Right lobe of liver (tissue), 6 donors: ENCODE measurements around the gene HNRNPDL. TPM values are rescaled to one million over a fixed set of nuclear protein-coding genes. Genes with fewer than 3 reads are reported as not detected.
A peak's percentile ranks its signal among the peaks of the same experiment; 100 is the strongest.

Source experiments
- ATAC-seq, 4 donors: fragments of 200-7000 bp; cut with Tn5 transposase; one replicate each; pipeline ENCODE4 v1.9.1; 2020; ENCODE audit warnings: mild to moderate bottlenecking in 4 of 4, moderate library complexity in 4 of 4
- DNase-seq, 3 donors: peaks; one replicate each; pipeline ENCODE4 v3.0.0-alpha.2; 2020
- H3K27ac ChIP-seq, 3 donors: fragments of 200-600 bp; one replicate each; pipeline ENCODE4 v1.8.0; 2022
- H3K27me3 ChIP-seq, 2 donors: fragments of 200-600 bp; one replicate each; pipeline ENCODE4 v1.8.0; 2022
- H3K36me3 ChIP-seq, 4 donors: fragments of 200-600 bp; sonication (generic) in 1 of 4; one replicate each; pipeline versions ENCODE4 v1.5.1 to v1.8.0; 2017 to 2022; ENCODE audit warnings: control low read depth in 1 of 4
- H3K4me1 ChIP-seq, 4 donors: fragments of 200-600 bp; sonication (generic) in 1 of 4; one replicate each; pipeline versions ENCODE4 v1.5.1 to v1.8.0; 2017 to 2022; ENCODE audit warnings: control low read depth in 1 of 4
- H3K4me3 ChIP-seq, 3 donors: fragments of 200-600 bp; one replicate each; pipeline ENCODE4 v1.8.0; 2022
- H3K9me3 ChIP-seq, 4 donors: fragments of 200-600 bp; sonication (generic) in 1 of 4; one replicate each; pipeline versions ENCODE4 v1.5.1 to v1.8.0; 2017 to 2022; ENCODE audit warnings: control low read depth in 1 of 4
- CTCF ChIP-seq, 4 donors: fragments of 200-600 bp in 3 of 4; fragments of 450-650 bp in 1 of 4; IDR thresholded peaks; one replicate each; pipeline versions ENCODE4 v1.5.1 to v1.8.0; 2016 to 2022; ENCODE audit warnings: antibody characterized with exemption in 4 of 4, mild to moderate bottlenecking in 2 of 4
- POLR2A ChIP-seq: fragments of 450-650 bp; IDR thresholded peaks from one replicate; pipeline ENCODE4 v1.6.1; 2017; ENCODE audit warnings: antibody characterized with exemption, mild to moderate bottlenecking
- WGBS: methylation state at CpG from one replicate; pipeline ENCODE4 v1.1.6; 2018; ENCODE audit warnings: low coverage, low lambda C conversion rate; ENCODE audit not compliant: insufficient coverage; ENCODE audit errors: missing lambda C conversion rate; 5-methylcytosine and 5-hydroxymethylcytosine counted together
- intact Hi-C, 2 donors: fragments of 100-400 bp; cut with DNase I; formaldehyde crosslinking; loops; one replicate each; pipeline versions ENCODE4 v1.11.2 to v1.14.1; 2022
- total RNA-seq, 6 experiments: library from RNA; depleted of rRNA in 2 of 6; stranded (reverse); fragments of >200 nt in 2 of 6; fragmentation: NEBNext Ultra II Directional in 3 of 6; extraction: Animal tissue kit (Norgen Biotek cat#: 25700) in 3 of 6; gene quantifications; one replicate each; pipeline versions ENCODE4 v1.1.0 to v1.2.4, GENCODE V29; 2016 to 2023
- donor health status: DM: no; HTN: yes; CAD: no.
- donor health status: DM: no; HTN: no; CAD: no.
- donor health status: DM: no; HTN: no; CAD: no.
- donor health status: DM: no; HTN: yes; CAD: no.
- donor health status: DM: no; HTN: yes; CAD: no.

The HNRNPDL gene
- total RNA-seq, 6 experiments from 2014 or later, result 43.0 to 55.0 (median 52.4) TPM

- Histone ChIP-seq H3K27ac (no peak overlapping the region), H3K4me3 (no peak overlapping the region), H3K27me3 (no peaks in the 10 kb centered on the region), H3K9me3 (no peaks in the 10 kb centered on the region), H3K36me3 (no peaks in the 10 kb centered on the region), H3K4me1 (no peaks in the 10 kb centered on the region)
- TF ChIP-seq CTCF (IDR thresholded peaks at IDR 0.05) (no peak), POLR2A (no peak)
- no peak for DNase-seq
- intact Hi-C loops, result no loop called here
- WGBS, result 63% methylated on average over 2 of the region's 2 CpGs
- no peak for ATAC-seq
Measured at GRCh38 chr4:82382751-82383150, 47.5 kb downstream of the HNRNPDL start.

- WGBS, result 67% methylated on average over 2 of the region's 2 CpGs
- Histone ChIP-seq H3K9me3 (no peaks in the 10 kb centered on the region), H3K36me3 (no peaks in the 10 kb centered on the region), H3K27ac (no peak overlapping the region), H3K4me3 (no peak overlapping the region), H3K4me1 (no peaks in the 10 kb centered on the region), H3K27me3 (no peaks in the 10 kb centered on the region)
- ATAC-seq (no peak), DNase-seq (no peak)
- intact Hi-C loops, result no loop called here
- TF ChIP-seq POLR2A (no peak), CTCF (IDR thresholded peaks at IDR 0.05) (no peak)
Measured at GRCh38 chr4:82381661-82382296, 48.5 kb downstream of the HNRNPDL start.

GRCh38 chr4:82381235-82381634, 49.0 kb downstream of the HNRNPDL start:
- no peak for TF ChIP-seq POLR2A
- no peak for TF ChIP-seq CTCF (IDR thresholded peaks at IDR 0.05)
- no peak overlapping the region for H3K4me3 ChIP-seq
- H3K36me3 ChIP-seq, result no peaks in the 10 kb centered on the region
- no peak overlapping the region for H3K27ac ChIP-seq
- intact Hi-C loops, result no loop called here
- no peak for DNase-seq
- no peaks in the 10 kb centered on the region for H3K9me3 ChIP-seq
- peak in 1 of 4 donors; percentile 14 for ATAC-seq
- no peaks in the 10 kb centered on the region for H3K27me3 ChIP-seq
- H3K4me1 ChIP-seq, result no peaks in the 10 kb centered on the region
- WGBS, result 100% methylated on average over 3 of the region's 3 CpGs

DNA sequence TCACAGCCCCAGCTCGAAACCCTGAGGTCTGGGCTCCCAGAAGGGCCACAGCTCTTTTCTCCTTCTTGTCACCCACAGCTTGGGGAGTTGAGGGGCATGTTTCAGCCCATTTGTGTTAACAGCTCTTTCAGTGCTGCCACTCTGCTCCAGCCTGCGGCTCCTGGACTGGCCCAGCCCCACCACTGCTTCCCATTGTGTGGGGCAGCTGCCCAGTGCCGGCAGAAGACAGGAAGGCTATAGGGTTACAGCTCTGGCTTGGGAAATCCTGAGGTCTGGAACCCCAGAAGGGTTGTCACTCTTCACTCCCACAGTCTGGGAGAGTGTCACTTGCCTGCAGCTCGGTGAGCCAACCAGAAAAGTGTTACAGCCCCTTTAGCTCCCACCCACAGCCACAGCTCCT, 49.4 kb downstream of the HNRNPDL start:
- Histone ChIP-seq H3K27ac (no peak overlapping the region), H3K9me3 (no peaks in the 10 kb centered on the region), H3K4me3 (no peak overlapping the region), H3K4me1 (peaks cover 0 to 1% (median 0%) of the 10 kb centered on the region in 4 donors), H3K27me3 (no peaks in the 10 kb centered on the region), H3K36me3 (no peaks in the 10 kb centered on the region)
- intact Hi-C loops, result no loop called here
- TF ChIP-seq POLR2A (no peak), CTCF (IDR thresholded peaks at IDR 0.05) (no peak)
- WGBS, result 100% methylated on average over 1 of the region's 4 CpGs
- ATAC-seq, result peak in 1 of 4 donors; percentile 10
- no peak for DNase-seq

DNA sequence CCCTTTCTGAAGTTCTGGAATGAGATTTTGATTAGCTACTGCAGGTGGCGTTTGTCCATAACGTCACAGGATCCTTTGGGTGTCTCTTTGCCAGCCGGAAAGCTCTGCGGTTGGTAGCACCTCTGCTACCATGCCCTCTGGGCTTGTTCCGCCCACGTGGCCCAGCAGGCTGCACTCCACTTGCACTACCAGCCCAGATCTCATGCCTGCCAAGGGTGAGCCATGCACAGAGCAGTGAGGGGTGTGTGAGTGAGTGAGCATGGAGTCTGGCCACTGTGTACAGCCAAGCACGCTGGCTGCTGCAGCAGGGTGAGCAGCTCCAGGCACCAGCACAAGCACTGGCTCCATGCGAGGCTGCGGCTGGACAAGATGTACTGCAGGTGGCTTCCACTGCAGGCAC, 49.9 kb downstream of the HNRNPDL start:
- Histone ChIP-seq H3K27ac (no peak overlapping the region), H3K36me3 (no peaks in the 10 kb centered on the region), H3K9me3 (no peaks in the 10 kb centered on the region), H3K4me1 (peaks cover 0 to 6% (median 0%) of the 10 kb centered on the region in 4 donors), H3K4me3 (no peak overlapping the region), H3K27me3 (no peaks in the 10 kb centered on the region)
- ATAC-seq (no peak), DNase-seq (no peak)
- intact Hi-C loops, result no loop called here
- 89% methylated on average over 4 of the region's 9 CpGs for WGBS
- TF ChIP-seq CTCF (IDR thresholded peaks at IDR 0.05) (no peak), POLR2A (no peak)
